Measurements from ENCODE around the gene THBD.

DNA sequence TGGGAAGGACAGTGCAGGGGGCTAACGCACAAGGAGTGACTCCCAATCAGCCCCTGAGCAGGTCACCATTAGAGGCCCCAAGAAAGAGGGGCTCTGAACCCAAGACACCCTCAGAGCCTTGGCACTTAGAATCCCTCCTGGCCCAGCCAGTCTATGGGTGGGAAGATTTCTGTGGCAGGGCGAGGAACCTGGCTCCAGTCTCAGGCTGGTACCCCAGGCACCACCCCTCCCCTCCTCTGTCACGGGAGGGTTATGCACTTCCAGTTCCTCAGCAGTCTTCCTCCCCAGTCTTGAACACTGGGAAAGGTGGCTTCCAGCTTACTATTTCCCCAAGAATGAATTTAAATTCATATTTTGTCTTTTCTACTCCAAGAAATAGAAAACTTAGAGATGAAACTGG is 42.0 kb downstream of the THBD start:
- TF ChIP-seq CTCF (IDR thresholded peaks at IDR 0.05) (no peak), POLR2A (IDR thresholded peaks at IDR 0.05) (no peak)
